ENCODE data around the gene MRPS34.
"Not testable (repeated sequence)": the region's sequence is repeated elsewhere in the genome, so short reads cannot be mapped to it uniquely, and the experiment has no call there.

The MRPS34 gene

GRCh38 chr16:1749152-1750117, 23.5 kb downstream of the MRPS34 start:
- no peak for DNase-seq (ENCODE audit: low read depth)

DNA sequence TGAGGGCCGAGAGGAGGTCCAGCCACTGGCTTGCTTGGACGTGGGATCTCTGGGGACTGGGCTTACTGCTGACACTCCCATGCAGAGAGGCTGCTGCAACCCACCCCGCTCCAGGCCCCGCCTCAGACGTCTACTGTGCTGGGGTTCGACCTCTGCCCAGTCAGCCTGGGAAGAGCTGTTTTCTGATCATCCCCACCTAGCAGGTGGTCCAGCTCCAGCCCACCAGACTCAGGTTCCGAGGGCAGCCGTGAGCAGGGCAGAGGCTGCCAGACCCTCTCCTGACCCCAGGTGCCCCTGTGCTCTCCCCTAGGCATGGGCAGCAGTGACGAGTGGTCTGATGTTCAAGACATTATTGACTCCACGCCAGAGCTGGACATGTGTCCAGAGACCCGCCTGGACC, 25.0 kb downstream of the MRPS34 start:
- no peak for DNase-seq (ENCODE audit: low read depth)

- DNase-seq (ENCODE audit: low read depth): no peak
These were observed 26.2 kb downstream of the MRPS34 start for GRCh38 chr16:1746693-1747195.

DNA sequence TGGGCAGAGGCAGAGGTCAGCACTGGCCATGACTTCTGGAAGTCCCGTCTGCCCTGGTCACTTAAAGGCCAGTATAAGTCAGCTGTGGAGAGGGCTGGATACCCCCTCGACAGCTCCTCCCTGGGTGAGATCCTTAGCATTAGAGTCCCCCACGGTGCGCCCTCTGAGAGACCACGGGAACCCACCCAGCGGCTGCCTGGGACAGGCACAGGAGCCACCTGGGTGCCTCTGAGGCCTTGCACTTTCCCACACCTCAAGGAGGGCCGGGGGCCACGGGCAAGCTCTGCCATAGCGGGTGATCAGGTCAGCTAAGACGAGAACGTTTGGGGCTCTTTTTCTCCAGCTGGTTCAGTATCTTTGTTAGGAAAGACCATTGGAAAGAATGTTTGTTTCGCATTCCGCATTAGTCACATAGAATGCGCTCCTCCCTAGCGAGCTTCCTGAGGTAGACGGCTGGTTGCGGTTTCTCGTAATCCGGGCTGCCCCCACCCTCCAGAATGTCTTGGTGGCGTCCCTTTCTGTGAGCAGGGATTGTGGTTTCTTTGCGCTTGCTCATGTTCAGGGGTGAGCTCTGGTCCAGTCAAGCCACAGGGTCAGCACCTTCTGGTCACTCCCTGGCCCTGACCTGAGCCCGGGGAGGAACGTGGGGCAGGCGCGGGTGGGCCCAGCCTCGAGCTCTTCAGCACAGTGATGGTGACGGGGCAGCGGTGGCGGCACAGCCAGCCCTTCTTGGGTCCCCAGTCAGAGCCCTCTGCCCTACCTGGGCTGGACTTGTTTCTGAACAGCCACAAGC, 26.8 kb downstream of the MRPS34 start:
- DNase-seq (ENCODE audit: low read depth): no peak

- no peak for DNase-seq (ENCODE audit: low read depth)
These were observed 27.6 kb downstream of the MRPS34 start for GRCh38 chr16:1745181-1745899.

DNA sequence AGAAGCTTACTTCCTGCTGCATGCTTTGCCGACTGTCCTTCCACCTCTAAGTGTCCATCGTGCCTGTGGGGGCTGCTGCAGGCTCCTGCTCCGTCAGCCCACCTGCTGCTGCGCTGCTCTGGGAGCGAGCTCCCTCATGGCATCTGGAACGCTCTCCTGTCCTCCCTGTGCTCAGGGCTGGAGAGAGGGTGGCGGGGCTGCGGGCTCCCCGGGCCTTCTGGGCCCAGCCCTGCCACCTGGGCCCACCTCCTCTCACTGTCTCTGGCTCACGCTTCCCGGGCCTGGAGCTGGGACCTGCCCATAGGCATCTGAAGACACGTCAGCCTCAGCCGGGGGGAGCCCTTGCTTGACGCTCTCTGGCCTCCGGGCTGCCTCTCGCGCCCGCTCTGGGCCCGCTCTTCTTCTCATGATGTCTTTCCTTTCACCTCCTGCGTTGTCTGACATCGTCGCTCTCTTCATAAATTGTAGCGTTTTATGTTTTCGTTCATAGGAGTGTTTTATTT, 28.5 kb downstream of the MRPS34 start:
- no peak for DNase-seq (ENCODE audit: low read depth)

DNA sequence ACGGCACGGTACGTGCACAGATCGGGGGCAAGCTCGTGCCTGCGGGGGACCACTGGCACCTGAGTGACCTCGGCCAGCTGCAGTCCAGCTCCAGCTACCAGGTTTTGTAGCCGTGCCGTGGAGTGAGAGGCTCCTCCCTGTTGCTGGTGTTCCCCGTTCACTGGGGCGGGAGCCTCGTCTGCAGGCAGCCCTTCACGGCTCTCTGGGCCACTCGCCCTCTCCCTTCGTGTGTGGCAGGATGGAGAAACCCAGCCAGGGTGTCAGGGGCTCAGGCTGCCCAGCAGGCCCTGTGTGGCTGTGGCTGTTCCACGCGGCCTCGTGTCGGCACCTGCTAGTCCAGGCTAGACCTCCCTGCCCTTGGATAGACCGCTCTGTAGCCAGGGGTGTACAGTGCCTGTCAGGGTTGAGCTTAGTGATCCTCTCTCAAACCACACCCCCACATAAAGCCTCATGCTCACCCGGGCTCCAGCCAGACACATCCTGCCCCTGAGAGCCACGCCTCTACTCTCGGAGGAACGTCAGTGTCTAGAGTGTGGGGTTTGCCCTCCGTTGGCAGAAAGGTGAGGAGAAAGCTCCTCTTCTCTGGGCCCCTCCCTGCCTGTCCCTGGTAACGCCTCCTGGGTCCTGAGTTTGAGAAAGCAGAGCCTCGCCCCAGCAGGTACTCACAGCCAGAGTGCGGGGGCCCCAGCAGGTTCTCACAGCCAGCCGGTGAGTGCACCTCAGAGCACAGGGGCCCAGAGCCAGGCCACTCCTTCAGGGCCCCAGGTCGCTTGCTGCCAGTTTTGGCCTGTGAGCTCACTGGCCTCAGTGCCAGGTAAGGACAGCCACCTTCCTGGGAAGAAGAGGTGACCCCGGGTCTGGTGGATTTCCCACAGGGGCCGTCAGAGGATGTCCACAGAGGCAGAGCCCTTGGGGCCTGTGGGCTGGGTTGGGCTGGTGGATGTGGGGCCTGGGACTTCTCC, 29.3 kb downstream of the MRPS34 start:
- DNase-seq (ENCODE audit: low read depth): no peak

GRCh38 chr16:1741553-1742165, 31.3 kb downstream of the MRPS34 start:
- DNase-seq (ENCODE audit: low read depth): no peak

DNA sequence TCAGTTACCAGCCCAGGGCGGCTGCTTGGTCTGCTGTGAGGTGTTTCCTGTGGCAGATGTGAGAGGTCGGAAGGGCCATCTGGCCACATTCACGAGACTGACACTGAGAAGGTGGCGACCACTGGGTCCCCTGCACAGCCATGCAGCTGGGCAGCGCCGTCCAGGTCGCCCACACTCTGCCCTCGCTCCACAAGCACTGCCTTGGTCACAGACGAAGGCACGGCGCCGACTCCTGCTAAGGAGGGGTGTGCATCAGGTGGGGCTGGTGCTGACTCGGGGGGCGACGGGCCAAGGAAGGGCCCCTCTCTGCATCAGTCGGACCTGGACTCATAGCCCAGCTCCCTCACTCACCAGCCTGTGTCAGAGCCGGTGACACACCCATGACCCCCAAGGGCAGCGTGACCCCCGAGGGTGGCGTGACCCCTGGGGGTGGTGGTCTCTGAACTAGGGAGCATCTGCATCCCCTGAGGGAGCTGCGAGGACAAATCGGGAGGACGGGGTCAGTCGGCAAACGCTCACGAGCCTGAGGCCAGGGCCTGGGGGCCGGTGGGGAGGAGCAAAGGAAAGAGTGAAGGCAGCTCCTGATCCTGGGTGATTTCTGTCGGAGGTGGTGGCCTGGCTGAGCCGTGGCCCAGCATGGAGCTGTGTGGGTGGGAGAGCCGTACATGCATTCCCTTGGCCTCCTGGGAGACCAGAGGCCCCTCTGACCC, 32.0 kb downstream of the MRPS34 start:
- no peak for DNase-seq (ENCODE audit: low read depth)

GRCh38 chr16:1740234-1740633, 32.7 kb downstream of the MRPS34 start:
- no peak for DNase-seq (ENCODE audit: low read depth)

DNA sequence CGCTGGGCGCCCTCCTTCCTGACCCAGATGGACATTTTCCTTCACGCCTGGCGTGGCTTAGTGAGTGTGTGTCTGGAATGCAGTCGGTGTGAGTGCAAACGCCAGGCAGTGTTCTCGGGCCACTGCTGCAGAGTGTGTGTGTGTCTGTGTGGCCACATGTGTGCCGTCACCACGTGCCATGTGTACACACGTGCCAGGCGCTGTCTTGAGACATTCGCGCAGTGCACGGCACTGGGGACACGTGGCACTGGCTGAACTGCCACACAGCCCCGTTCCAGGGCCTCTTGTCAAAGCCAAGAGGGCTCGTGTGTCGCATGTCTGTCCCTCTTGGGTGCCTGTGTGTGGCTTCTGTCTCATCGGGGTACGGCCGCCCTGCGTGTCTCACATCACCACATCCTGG, 38.1 kb downstream of the MRPS34 start:
- DNase-seq (ENCODE audit: low read depth): no peak

- DNase-seq (ENCODE audit: low read depth): no peak
These were observed 38.8 kb downstream of the MRPS34 start for GRCh38 chr16:1734123-1734522.

DNA sequence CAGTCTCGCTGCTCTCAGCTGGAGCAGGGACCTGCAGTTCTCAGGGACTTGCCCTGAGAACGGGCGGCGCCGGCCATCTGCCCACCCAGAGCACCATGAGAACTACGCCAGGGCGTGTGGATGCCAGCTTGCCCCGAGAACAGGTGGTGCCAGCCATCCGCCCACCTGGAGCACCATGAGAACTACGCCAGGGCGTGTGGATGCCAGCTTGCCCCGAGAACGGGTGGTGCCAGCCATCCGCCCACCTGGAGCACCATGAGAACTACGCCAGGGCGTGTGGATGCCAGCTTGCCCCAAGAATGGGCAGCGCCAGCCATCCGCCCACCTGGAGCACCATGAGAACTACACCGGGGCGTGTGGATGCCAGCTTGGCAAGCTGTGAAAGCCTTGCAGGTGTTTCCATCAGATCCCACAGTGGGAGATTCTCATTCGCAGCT, 40.4 kb downstream of the MRPS34 start:
- DNase-seq (ENCODE audit: low read depth): not testable (repeated sequence)

DNA sequence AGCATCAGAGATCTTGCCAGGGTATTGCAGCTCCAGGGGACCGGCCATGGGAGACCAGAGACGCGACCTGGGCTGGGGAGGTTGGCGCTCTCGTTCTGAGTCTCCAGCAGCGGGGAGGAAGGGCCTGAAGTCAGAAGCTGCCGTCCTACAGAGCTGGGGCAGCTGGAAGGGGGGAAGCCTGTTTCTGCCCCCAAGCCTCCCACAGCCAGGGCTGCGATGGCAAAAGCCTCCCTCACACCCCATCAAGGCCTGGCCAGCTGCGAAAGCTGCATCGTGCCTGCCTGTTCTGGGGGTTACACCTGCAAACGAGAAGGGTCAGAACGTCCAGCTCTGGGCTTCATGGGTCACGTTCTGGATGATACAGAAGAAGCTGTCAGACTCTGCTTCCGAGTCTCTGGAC, 40.9 kb downstream of the MRPS34 start:
- no peak for DNase-seq (ENCODE audit: low read depth)

DNA sequence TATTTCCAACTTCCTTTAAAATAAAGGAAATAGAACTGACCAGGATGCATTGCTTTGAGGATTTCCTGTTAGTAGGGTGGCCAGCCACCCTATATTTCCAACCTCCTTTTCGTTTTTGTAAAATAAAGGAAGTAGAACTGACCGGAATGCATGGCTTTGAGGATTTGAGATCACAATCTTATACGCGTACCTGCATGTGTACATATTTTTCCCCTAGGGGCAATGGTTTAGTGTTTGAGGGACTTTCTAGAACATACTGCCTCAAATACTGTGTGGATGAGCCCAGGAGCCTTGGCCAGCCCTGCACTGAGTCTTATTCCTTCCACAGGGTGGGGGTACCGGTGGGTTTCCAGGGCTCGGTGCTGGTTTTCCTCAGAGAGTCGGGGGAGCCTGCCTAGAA, 41.3 kb downstream of the MRPS34 start:
- no peak for DNase-seq (ENCODE audit: low read depth)

- no peak for DNase-seq (ENCODE audit: low read depth)
These were observed 41.9 kb downstream of the MRPS34 start for GRCh38 chr16:1731073-1731472.

- DNase-seq (ENCODE audit: low read depth): no peak
These were observed 43.5 kb downstream of the MRPS34 start for GRCh38 chr16:1729445-1729844.

DNA sequence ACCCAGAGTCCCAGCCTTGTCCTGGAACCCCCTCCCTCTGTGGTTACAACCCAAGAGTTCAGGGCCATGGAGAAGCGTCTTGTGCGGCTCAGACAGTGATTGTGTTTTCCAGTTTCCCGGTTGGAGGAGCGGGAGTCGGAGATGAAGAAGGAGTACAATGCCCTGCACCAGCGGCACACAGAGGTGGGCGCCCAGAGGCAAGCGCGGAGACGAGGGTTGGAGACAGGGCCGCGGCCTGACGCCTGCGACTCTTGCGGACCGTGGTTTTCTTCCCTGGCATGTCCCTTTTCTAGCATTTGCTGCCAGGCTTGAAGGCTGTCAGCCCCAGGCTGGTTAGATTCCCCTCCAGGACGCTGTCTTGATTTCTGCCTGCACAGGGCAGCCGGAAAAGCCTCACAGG, 43.9 kb downstream of the MRPS34 start:
- DNase-seq (ENCODE audit: low read depth): no peak

Data from stimulated activated CD8-positive, alpha-beta memory T cell treated with anti-CD3 and anti-CD28 coated beads, Interleukin-12 subunit alpha, Interleukin-12 subunit beta, amount 100 ng/mL, for 4 hours (primary cell).